ENCODE measurements around the gene KDM5B. TPM values are rescaled to one million over a fixed set of nuclear protein-coding genes. Genes with fewer than 3 reads are reported as not detected.

KDM5B gene
- polyA plus RNA-seq, 3 donors: 3.4 to 12.5 (median 10.6) TPM

- Mint-ChIP-seq H3K4me1 (peaks cover 11% of the 10 kb centered on the region), H3K9me3 (peaks cover 0 to 4% (median 0%) of the 10 kb centered on the region in 7 donors), H3K36me3 (no peaks in the 10 kb centered on the region), H3K4me3 (no peak overlapping the region), H3K27me3 (ENCODE audit: low read depth in 3 of 3) (peaks cover 0 to 4% (median 1%) of the 10 kb centered on the region in 3 donors), H3K27ac (no peak overlapping the region)
- Histone ChIP-seq H3K27ac (ENCODE audit: low read depth in 1 of 2, low read length in 2 of 2) (no peak overlapping the region), H3K9ac (ENCODE audit: insufficient read depth, low read length, poor library complexity, severe bottlenecking) (no peak overlapping the region), H3K79me2 (ENCODE audit: insufficient read depth, low read length) (no peaks in the 10 kb centered on the region), H3K4me2 (replicated peaks; ENCODE audit: extremely low read depth, low read length, poor library complexity, severe bottlenecking) (no peak overlapping the region), H3K4me3 (replicated peaks in 1 of 3; ENCODE audit: low read depth in 2 of 3, low read length in 3 of 3) (no peak overlapping the region), H3K27me3 (ENCODE audit: control insufficient read depth in 2 of 2, insufficient read depth in 2 of 2, low read length in 2 of 2) (no peaks in the 10 kb centered on the region), H3K36me3 (replicated peaks in 1 of 2; ENCODE audit: control insufficient read depth in 1 of 2, insufficient read depth in 2 of 2, low read length in 2 of 2) (no peaks in the 10 kb centered on the region), H3K9me3 (replicated peaks in 1 of 2; ENCODE audit: control insufficient read depth in 1 of 2, insufficient read depth in 1 of 2, low read length in 2 of 2) (no peaks in the 10 kb centered on the region), H3K4me1 (ENCODE audit: control insufficient read depth in 1 of 2, insufficient read depth in 2 of 2, low read length in 2 of 2) (peaks cover 0 to 6% of the 10 kb centered on the region in 2 donors), H4K20me1 (ENCODE audit: insufficient read depth, low read length) (no peaks in the 10 kb centered on the region), H2AFZ (ENCODE audit: insufficient read depth, low read depth, low read length, poor library complexity, severe bottlenecking) (no peak overlapping the region)
- intact Hi-C loops (cut with micrococcal nuclease): no loop called here
- WGBS (ENCODE audit: insufficient coverage): no CpG with 5 or more reads among the region's 5 CpGs
- no peak for DNase-seq
- TF ChIP-seq, protein P1, sequence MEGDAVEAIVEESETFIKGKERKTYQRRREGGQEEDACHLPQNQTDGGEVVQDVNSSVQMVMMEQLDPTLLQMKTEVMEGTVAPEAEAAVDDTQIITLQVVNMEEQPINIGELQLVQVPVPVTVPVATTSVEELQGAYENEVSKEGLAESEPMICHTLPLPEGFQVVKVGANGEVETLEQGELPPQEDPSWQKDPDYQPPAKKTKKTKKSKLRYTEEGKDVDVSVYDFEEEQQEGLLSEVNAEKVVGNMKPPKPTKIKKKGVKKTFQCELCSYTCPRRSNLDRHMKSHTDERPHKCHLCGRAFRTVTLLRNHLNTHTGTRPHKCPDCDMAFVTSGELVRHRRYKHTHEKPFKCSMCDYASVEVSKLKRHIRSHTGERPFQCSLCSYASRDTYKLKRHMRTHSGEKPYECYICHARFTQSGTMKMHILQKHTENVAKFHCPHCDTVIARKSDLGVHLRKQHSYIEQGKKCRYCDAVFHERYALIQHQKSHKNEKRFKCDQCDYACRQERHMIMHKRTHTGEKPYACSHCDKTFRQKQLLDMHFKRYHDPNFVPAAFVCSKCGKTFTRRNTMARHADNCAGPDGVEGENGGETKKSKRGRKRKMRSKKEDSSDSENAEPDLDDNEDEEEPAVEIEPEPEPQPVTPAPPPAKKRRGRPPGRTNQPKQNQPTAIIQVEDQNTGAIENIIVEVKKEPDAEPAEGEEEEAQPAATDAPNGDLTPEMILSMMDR (IDR thresholded peaks at IDR 0.05): no peak
Measured at GRCh38 chr1:202844259-202844658, 36.0 kb upstream of the KDM5B start.

DNA sequence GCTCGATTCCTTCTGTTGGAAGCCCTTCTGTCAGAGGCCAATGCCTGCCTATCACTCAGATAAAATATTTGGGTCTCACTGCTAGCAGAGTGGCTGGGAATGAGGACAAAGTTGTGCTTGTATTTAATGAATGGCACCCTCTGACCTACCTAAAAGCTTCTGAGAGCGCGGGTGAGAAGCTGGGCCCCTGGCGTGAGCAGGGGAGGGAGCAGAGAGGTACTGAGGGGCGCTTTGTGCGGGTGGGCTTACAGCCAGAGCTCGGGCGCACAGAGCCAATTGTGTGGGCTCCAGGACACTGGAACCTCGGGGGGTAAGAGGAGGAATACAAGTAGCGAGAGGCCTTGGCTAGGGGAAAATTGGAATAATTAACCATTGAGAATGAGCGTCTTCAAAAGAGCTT is 34.9 kb upstream of the KDM5B start:
- H3K27ac Mint-ChIP-seq: no peak overlapping the region
- H3K9me3 Mint-ChIP-seq: peaks cover 0 to 4% (median 0%) of the 10 kb centered on the region in 7 donors
- Histone ChIP-seq H3K36me3 (replicated peaks in 1 of 2; ENCODE audit: control insufficient read depth in 1 of 2, insufficient read depth in 2 of 2, low read length in 2 of 2) (no peaks in the 10 kb centered on the region), H3K4me2 (replicated peaks; ENCODE audit: extremely low read depth, low read length, poor library complexity, severe bottlenecking) (no peak overlapping the region), H3K4me1 (ENCODE audit: control insufficient read depth in 1 of 2, insufficient read depth in 2 of 2, low read length in 2 of 2) (peaks cover 0 to 6% of the 10 kb centered on the region in 2 donors), H3K9me3 (replicated peaks in 1 of 2; ENCODE audit: control insufficient read depth in 1 of 2, insufficient read depth in 1 of 2, low read length in 2 of 2) (no peaks in the 10 kb centered on the region), H3K79me2 (ENCODE audit: insufficient read depth, low read length) (no peaks in the 10 kb centered on the region), H2AFZ (ENCODE audit: insufficient read depth, low read depth, low read length, poor library complexity, severe bottlenecking) (no peak overlapping the region), H3K27ac (ENCODE audit: low read depth in 1 of 2, low read length in 2 of 2) (no peak overlapping the region), H3K27me3 (ENCODE audit: control insufficient read depth in 2 of 2, insufficient read depth in 2 of 2, low read length in 2 of 2) (no peaks in the 10 kb centered on the region), H3K9ac (ENCODE audit: insufficient read depth, low read length, poor library complexity, severe bottlenecking) (no peak overlapping the region), H4K20me1 (ENCODE audit: insufficient read depth, low read length) (no peaks in the 10 kb centered on the region), H3K4me3 (replicated peaks in 1 of 3; ENCODE audit: low read depth in 2 of 3, low read length in 3 of 3) (no peak overlapping the region)
- WGBS (ENCODE audit: insufficient coverage): 95% methylated on average over 10 of the region's 11 CpGs
- H3K4me3 Mint-ChIP-seq: no peak overlapping the region
- intact Hi-C loops (cut with micrococcal nuclease): no loop called here
- peaks cover 0 to 4% (median 1%) of the 10 kb centered on the region in 3 donors for H3K27me3 Mint-ChIP-seq (ENCODE audit: low read depth in 3 of 3)
- TF ChIP-seq, protein P1 (IDR thresholded peaks at IDR 0.05): no peak
- no peak for DNase-seq
- H3K36me3 Mint-ChIP-seq: no peaks in the 10 kb centered on the region
- H3K4me1 Mint-ChIP-seq: peaks cover 12% of the 10 kb centered on the region

Measured in CD14-positive monocyte (primary cell).